ENCODE results near the gene SCYL2.
"Not testable (repeated sequence)": the region's sequence is repeated elsewhere in the genome, so short reads cannot be mapped to it uniquely, and the experiment has no call there.

SCYL2 gene

GRCh38 chr12:100329800-100330199 lies 62.8 kb downstream of the SCYL2 start:
- DNase-seq = no peak

DNA sequence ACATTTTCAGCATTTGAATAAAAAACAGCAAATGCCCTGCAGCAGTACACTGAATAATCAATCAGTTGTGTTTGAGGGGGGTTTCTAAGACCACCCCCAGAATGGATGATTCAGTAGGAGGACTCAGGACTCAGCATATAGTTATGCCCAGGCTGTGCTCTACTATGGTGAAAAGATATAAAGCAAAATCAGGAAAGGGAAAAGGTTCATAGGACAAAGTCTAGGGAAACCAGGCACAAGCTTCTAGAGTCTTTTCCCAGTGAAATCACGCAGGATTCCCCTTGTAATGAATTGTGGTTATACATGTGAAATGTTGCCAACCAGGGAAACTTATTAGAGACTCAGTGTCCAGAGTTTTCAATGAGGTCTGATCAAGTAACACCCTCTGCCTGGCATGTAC lies 64.9 kb downstream of the SCYL2 start:
- no peak for DNase-seq

GRCh38 chr12:100332852-100333251 lies 65.9 kb downstream of the SCYL2 start:
- DNase-seq = no peak

- DNase-seq = no peak
Measured at GRCh38 chr12:100337299-100337698, 70.3 kb downstream of the SCYL2 start.

GRCh38 chr12:100337727-100338126 lies 70.8 kb downstream of the SCYL2 start:
- no peak for DNase-seq

DNA sequence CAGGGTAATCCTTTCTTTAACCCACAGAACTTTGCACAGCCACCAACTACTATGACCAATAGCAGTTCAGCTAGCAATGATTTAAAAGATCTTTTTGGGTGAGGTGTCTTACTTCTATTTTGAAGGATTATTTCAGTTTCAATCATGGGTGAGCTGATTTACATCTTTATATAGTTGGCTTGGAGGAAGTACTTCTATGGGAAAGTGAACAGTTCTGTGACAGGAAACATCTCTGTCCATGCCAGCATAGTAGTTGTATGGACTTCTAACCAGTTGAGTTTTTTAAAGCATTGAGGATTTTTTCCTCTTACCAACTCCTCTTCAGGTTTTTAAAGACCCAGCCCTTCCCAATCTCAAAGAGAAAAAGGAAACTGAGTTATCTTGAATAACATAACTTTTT lies 72.1 kb downstream of the SCYL2 start:
- no peak for DNase-seq

- DNase-seq = not testable (repeated sequence)
Measured at GRCh38 chr12:100342897-100343296, 75.9 kb downstream of the SCYL2 start.

DNA sequence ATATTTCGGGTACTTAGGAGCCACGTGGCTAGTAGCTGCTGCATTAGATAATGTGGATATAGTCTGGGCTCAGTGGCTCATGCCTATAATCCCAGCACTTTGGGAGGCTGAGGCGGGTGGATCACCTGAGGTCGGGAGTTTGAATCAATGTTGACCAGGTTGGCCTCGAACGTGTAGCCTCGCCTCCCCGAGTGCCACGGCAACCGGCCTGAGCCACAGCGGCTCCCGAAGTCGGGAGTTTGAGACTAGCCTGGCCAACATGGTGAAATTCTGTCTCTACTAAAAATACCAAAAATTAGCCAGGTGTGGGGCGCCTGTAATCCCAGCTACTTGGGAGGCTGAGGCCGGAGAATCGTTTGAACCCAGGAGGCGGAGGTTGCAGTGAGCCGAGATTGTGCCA lies 77.4 kb downstream of the SCYL2 start:
- DNase-seq = not testable (repeated sequence)

- DNase-seq = no peak
Measured at GRCh38 chr12:100345020-100345767, 78.2 kb downstream of the SCYL2 start.

DNA sequence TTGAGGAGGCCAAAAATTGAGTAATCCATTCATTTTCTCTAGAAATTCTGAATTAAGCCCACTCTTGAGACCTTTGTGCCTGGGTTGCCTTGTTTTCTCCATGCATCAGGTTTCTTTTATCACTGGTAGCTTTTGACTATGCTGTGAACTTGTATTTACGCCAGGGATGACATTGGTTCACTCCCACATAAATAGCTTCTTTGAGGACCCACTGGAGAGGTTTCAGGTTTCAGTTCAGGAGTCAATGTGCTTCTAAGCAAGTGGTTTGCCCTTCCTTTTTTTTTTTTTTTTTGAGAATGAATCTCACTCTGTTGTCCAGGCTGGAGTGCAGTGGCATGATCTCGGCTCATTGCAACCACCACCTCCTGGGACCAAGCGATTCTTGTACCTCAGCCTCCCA lies 79.7 kb downstream of the SCYL2 start:
- DNase-seq = peak; percentile 70 to 88

GRCh38 chr12:100348657-100349454 lies 81.9 kb downstream of the SCYL2 start:
- no peak for DNase-seq

DNA sequence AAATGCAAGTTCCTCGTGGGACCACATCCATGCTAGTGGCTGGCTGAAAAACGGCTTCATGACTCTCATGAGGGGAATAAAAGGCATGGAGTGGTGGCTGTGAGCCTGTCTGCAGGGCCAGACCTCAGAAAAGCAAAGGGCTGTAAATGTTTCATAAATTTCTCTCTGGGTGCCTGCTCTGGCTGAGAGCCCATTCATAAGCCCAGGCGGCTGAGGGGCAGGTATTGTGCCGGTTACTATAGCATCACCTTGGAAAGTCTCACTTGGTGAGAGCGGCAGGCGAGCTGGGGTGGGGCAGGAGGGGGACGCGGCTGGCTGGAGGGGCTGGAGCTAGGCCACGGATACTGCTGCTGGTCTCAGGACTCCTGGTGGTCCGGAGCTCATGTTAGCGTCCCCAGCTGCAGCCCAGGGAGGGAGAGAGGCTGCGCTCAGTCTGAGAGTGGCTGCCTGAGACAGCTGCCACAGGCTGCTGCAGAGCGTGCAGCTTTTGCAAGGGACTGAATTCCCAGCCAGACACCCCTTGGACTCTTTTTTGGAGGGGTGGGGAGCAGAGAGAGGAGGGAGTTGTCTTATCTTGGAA lies 89.8 kb downstream of the SCYL2 start, which contains the start of gene SLC17A8:
TSS of gene SLC17A8 (plus strand) at position 431 of the 580 bp plus-strand sequence. CDS start 318 bp downstream, outside the sequence.
- no peak for DNase-seq

DNA sequence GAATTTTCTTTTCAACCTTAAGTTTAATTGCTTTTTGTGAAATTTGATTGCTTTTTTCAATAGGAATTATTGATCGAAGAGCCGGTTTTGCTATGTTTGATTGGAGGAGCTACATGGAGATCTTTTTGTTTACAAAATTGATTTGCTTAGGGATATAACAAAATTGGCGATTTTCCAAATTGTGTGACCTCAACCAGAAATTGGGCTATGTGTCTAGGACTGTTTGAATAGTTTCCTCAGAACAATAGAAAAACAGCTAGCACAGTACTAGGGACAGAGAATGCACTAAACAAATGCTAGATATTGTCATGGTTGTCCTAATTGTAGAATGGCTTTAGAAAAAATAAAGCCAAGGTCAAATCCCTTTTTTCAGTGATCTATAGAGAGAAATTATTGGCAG lies 92.3 kb downstream of the SCYL2 start:
- no peak for DNase-seq

GRCh38 chr12:100359822-100360221 lies 92.8 kb downstream of the SCYL2 start:
- no peak for DNase-seq

DNA sequence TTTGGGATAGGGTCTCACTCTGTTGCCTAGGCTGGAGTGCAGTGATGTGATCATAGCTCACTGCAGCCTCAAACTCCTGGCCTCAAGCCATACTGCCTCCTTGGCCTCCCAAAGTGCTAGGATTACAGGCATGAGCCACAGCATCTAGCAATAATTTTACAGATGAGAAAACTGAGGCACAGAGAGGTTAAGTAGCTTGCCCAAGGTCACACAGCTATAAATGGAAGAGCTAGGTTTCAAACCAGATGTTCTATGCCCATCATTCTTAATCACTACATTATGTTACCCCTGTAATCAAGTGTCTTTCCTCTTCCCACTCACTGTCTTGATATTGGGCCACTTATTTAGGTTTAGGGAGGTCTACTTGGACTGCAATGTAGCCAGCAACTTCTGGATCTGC lies 93.5 kb downstream of the SCYL2 start:
- DNase-seq = no peak

- DNase-seq = no peak
Measured at GRCh38 chr12:100364324-100364723, 97.3 kb downstream of the SCYL2 start.

DNA sequence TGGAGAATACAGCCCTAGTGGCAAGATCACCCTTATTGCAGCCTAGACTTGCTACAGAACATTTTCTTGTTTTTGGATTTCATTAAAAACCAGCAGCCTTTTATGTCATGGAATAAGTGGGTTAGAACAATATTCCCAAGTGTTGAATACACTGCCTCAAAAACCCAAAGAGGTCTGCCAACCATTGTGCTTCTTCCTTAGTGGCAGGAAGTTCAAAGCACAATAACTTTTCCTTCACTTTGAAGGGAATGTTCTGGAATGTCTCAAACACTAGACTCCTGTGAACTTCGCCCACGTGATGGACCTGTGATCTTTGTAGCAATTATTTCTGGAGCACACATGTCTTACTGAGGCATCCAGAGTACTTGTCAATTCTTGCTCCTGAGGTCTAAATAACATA lies 98.4 kb downstream of the SCYL2 start:
- DNase-seq = no peak

DNA sequence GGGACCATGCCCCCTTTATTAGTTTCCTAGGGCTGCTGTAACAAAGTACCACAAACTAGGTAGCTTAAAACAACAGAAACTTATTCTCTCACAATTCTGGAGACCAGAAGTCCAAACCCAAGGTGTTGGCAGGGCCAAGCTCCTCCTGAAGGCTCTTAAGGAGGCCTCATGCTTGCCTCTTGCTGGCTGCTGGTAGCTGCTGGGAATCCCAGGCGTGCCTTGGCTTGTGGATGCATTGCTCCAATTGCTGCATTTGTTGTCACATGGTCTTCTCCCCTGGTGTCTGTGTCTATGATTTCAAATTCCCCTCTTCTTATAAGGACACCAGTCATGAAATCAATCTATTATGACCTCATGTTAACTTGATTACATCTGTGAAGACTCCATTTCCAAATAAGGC lies 101.1 kb downstream of the SCYL2 start:
- DNase-seq = no peak

- DNase-seq = no peak
Measured at GRCh38 chr12:100371146-100371545, 104.2 kb downstream of the SCYL2 start.

- DNase-seq = no peak
Measured at GRCh38 chr12:100372853-100373640, 106.1 kb downstream of the SCYL2 start.

DNA sequence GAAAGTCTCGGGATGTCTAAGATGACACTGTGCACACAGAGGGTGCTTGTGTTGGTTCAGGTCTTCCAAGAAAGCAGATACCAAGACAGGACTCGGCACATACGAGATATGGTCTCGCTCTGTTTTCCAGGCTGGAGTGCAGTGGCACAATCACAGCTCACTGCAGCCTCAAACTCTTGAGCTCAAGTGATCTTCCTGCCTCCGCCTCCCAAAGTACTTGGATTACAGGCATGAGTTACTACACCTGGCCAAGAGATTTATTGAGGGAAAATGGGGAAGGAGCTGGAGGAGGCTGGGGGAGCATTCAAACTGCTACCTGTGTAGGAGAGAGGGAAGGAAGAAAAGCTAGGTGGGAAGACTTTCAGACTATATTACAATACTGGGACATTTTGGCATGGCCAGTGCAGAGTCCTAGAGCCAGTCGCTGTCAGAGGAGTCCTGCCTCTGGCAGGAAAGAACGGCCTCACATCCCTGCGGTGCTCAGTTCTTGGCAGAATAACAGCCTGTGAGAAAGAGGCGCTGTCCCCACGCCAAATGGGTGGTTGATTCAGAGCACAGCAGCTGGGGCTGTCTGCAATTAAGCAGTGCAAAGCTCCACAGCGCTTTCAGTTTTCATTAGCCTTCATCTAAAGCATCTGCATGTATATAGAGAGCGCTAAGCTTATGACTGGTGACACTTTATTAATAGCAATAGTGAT lies 108.2 kb downstream of the SCYL2 start:
- peak; percentile 75 to 96 for DNase-seq

DNA sequence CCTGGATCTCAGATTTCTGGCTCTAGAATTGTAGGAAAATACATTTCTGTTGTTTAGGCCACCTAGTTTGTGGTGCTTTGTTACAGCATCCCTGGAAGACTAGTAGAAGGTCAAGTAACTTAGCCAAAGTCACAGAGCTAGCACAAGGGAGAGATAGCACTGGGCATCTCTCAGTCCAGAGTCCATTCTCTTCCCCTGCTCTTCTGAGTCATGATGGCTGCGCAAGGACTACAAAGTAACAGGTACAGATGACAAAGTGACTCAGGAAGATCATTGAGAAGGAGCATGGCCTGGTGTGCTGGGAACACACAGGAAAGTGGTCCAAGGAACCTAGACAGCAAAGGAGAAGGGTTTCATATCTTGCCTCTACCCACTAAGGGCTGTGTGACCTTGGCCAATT lies 109.2 kb downstream of the SCYL2 start:
- DNase-seq = no peak

Measured in NCI-H187 (cell line).